Measurements from ENCODE around the gene APOO.

Gene APOO

GRCh38 chrX:23787745-23788118, 120.0 kb downstream of the APOO start:
- no peak overlapping the region for H3K4me2 ChIP-seq (ENCODE audit: insufficient read depth, low read length, poor library complexity, severe bottlenecking)
- H3K23ac ChIP-seq (ENCODE audit: low read depth, low read length, poor library complexity), result no peak overlapping the region
- H3K4me1 ChIP-seq (ENCODE audit: control insufficient read depth in 2 of 2, insufficient read depth in 1 of 2, low read depth in 1 of 2, low read length in 2 of 2), result no peaks in the 10 kb centered on the region
- H2BK5ac ChIP-seq (ENCODE audit: low read length), result no peak overlapping the region
- H3K4ac ChIP-seq (ENCODE audit: low read length), result no peak overlapping the region
- no peaks in the 10 kb centered on the region for H3K27me3 ChIP-seq (ENCODE audit: control insufficient read depth in 3 of 3, insufficient read depth in 3 of 3, low read depth in 1 of 3, low read length in 3 of 3)
- H4K91ac ChIP-seq (ENCODE audit: low read depth, low read length, poor library complexity), result no peak overlapping the region
- DNase-seq (ENCODE audit: low spot score), result no peak
- H2AFZ ChIP-seq (ENCODE audit: low read length), result no peak overlapping the region
- H2BK12ac ChIP-seq (ENCODE audit: low read length), result no peak overlapping the region
- peaks cover 0 to 16% of the 10 kb centered on the region in 2 donors for H3K36me3 ChIP-seq (replicated peaks in 1 of 2; ENCODE audit: control insufficient read depth in 2 of 2, insufficient read depth in 2 of 2, low read length in 2 of 2)
- no peak overlapping the region for H3K27ac ChIP-seq (replicated peaks; ENCODE audit: low read length)
- no peak overlapping the region for H3K14ac ChIP-seq (ENCODE audit: low read length)
- H2AK5ac ChIP-seq (ENCODE audit: low read depth, low read length), result no peak overlapping the region
- no peaks in the 10 kb centered on the region for H3K9me3 ChIP-seq (replicated peaks in 1 of 2; ENCODE audit: control insufficient read depth in 2 of 2, insufficient read depth in 1 of 2, low read depth in 1 of 2, low read length in 2 of 2)
- H2BK15ac ChIP-seq (ENCODE audit: low read length), result no peak overlapping the region
- no peak overlapping the region for H3K18ac ChIP-seq (ENCODE audit: low read length)
- WGBS, 2 donors (ENCODE audit: extremely low coverage in 2 of 2, insufficient read length in 2 of 2, insufficient replicate concordance in 1 of 2), result no CpG with 5 or more reads among the region's 2 CpGs
- H4K8ac ChIP-seq (ENCODE audit: low read depth, low read length), result no peak overlapping the region
- no peak overlapping the region for H2BK120ac ChIP-seq (ENCODE audit: low read depth, low read length)
- H3K79me1 ChIP-seq (ENCODE audit: low read depth, low read length), result no peaks in the 10 kb centered on the region
- no peak overlapping the region for H3K4me3 ChIP-seq (ENCODE audit: low read length in 2 of 2)
- no peak overlapping the region for H3K9ac ChIP-seq (ENCODE audit: low read depth, low read length, poor library complexity)

- H3K27me3 ChIP-seq (ENCODE audit: control insufficient read depth in 3 of 3, insufficient read depth in 3 of 3, low read depth in 1 of 3, low read length in 3 of 3), result no peaks in the 10 kb centered on the region
Measured at GRCh38 chrX:23786268-23786815, 121.4 kb downstream of the APOO start.

DNA sequence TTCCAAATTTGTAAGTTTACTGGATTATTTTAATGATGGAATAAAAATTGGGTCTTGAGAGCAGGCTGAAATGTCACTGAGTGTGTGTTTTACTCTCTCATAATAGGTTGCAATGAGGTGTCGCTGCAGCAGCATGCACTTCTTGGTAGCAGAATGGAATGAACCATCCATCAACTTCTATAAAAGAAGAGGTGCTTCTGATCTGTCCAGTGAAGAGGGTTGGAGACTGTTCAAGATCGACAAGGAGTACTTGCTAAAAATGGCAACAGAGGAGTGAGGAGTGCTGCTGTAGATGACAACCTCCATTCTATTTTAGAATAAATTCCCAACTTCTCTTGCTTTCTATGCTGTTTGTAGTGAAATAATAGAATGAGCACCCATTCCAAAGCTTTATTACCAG, 122.2 kb downstream of the APOO start:
- Histone ChIP-seq H3K4me2 (ENCODE audit: insufficient read depth, low read length, poor library complexity, severe bottlenecking) (no peak overlapping the region), H3K79me1 (ENCODE audit: low read depth, low read length) (no peaks in the 10 kb centered on the region), H3K14ac (ENCODE audit: low read length) (no peak overlapping the region), H3K4me1 (ENCODE audit: control insufficient read depth in 2 of 2, insufficient read depth in 1 of 2, low read depth in 1 of 2, low read length in 2 of 2) (no peaks in the 10 kb centered on the region), H2BK12ac (ENCODE audit: low read length) (no peak overlapping the region), H3K9ac (ENCODE audit: low read depth, low read length, poor library complexity) (no peak overlapping the region), H4K91ac (ENCODE audit: low read depth, low read length, poor library complexity) (no peak overlapping the region), H3K27ac (replicated peaks; ENCODE audit: low read length) (no peak overlapping the region), H3K27me3 (ENCODE audit: control insufficient read depth in 3 of 3, insufficient read depth in 3 of 3, low read depth in 1 of 3, low read length in 3 of 3) (no peaks in the 10 kb centered on the region), H2BK15ac (ENCODE audit: low read length) (no peak overlapping the region), H3K4ac (ENCODE audit: low read length) (no peak overlapping the region), H2AFZ (ENCODE audit: low read length) (no peak overlapping the region), H2BK120ac (ENCODE audit: low read depth, low read length) (no peak overlapping the region), H2BK5ac (ENCODE audit: low read length) (no peak overlapping the region), H3K23ac (ENCODE audit: low read depth, low read length, poor library complexity) (no peak overlapping the region), H4K8ac (ENCODE audit: low read depth, low read length) (no peak overlapping the region), H3K36me3 (replicated peaks in 1 of 2; ENCODE audit: control insufficient read depth in 2 of 2, insufficient read depth in 2 of 2, low read length in 2 of 2) (peaks cover 0 to 16% of the 10 kb centered on the region in 2 donors), H3K18ac (ENCODE audit: low read length) (no peak overlapping the region), H3K9me3 (replicated peaks in 1 of 2; ENCODE audit: control insufficient read depth in 2 of 2, insufficient read depth in 1 of 2, low read depth in 1 of 2, low read length in 2 of 2) (no peaks in the 10 kb centered on the region), H3K4me3 (ENCODE audit: low read length in 2 of 2) (no peak overlapping the region), H2AK5ac (ENCODE audit: low read depth, low read length) (no peak overlapping the region)
- WGBS, 2 donors (ENCODE audit: extremely low coverage in 2 of 2, insufficient read length in 2 of 2, insufficient replicate concordance in 1 of 2), result no CpG with 5 or more reads among the region's 2 CpGs
- no peak for DNase-seq (ENCODE audit: low spot score)

More at GRCh38 chrX:23786268-23786815, 121.4 kb downstream of the APOO start:
- Histone ChIP-seq H3K4me3 (ENCODE audit: low read length in 2 of 2) (no peak overlapping the region), H3K9ac (ENCODE audit: low read depth, low read length, poor library complexity) (no peak overlapping the region), H2BK15ac (ENCODE audit: low read length) (no peak overlapping the region), H2BK120ac (ENCODE audit: low read depth, low read length) (no peak overlapping the region), H3K36me3 (replicated peaks in 1 of 2; ENCODE audit: control insufficient read depth in 2 of 2, insufficient read depth in 2 of 2, low read length in 2 of 2) (peaks cover 0 to 16% of the 10 kb centered on the region in 2 donors), H3K9me3 (replicated peaks in 1 of 2; ENCODE audit: control insufficient read depth in 2 of 2, insufficient read depth in 1 of 2, low read depth in 1 of 2, low read length in 2 of 2) (no peaks in the 10 kb centered on the region), H3K4me2 (ENCODE audit: insufficient read depth, low read length, poor library complexity, severe bottlenecking) (no peak overlapping the region), H2BK5ac (ENCODE audit: low read length) (no peak overlapping the region), H4K8ac (ENCODE audit: low read depth, low read length) (no peak overlapping the region), H3K79me1 (ENCODE audit: low read depth, low read length) (no peaks in the 10 kb centered on the region), H2AK5ac (ENCODE audit: low read depth, low read length) (no peak overlapping the region), H3K4me1 (ENCODE audit: control insufficient read depth in 2 of 2, insufficient read depth in 1 of 2, low read depth in 1 of 2, low read length in 2 of 2) (no peaks in the 10 kb centered on the region), H3K18ac (ENCODE audit: low read length) (no peak overlapping the region), H2BK12ac (ENCODE audit: low read length) (no peak overlapping the region), H3K23ac (ENCODE audit: low read depth, low read length, poor library complexity) (no peak overlapping the region), H2AFZ (ENCODE audit: low read length) (no peak overlapping the region), H3K14ac (ENCODE audit: low read length) (no peak overlapping the region), H3K27ac (replicated peaks; ENCODE audit: low read length) (no peak overlapping the region), H4K91ac (ENCODE audit: low read depth, low read length, poor library complexity) (no peak overlapping the region), H3K4ac (ENCODE audit: low read length) (no peak overlapping the region)
- WGBS, 2 donors (ENCODE audit: extremely low coverage in 2 of 2, insufficient read length in 2 of 2, insufficient replicate concordance in 1 of 2), result no CpG with 5 or more reads among the region's 11 CpGs
- no peak for DNase-seq (ENCODE audit: low spot score)

DNA sequence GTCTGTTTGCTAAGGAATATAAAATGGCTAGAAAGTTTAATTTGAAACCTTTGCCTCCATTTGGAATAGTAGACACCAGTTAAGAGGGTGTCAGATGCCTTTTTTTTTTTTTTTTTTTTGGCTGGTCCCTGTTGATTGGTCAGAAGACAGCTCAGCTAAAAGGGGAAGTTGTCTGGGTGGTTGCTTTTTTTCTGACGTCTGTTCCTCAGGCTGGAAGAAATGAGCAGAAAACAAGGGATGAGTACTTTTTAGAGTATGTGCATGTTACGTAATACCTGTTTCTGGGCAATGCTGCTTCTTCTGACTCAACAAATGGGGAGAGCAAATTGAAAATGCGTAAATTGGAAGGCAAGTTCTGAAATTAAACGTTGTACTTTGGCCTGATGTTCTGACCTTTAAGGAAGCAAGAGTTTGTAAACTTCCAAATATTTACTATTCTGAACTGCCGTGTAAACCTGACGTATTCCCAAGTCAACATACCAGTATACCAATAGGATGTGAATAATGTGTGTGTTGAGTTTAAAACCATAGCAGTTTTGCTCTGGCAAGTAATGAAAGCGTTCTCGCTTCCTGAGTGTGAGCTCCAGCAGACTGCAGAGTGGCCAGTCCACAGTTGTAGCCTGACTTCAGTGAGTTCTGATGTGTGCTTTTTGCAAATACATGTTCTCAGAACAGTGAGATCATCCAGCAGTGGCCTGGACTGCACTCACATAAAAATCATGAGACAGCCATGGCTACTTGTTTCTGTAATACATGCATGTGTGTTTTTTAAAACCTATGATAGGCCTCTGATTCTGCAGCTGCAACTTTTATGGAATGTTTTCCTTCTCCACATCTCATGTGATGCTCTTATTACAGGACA, 123.0 kb downstream of the APOO start:
- Histone ChIP-seq H3K9me3 (replicated peaks in 1 of 2; ENCODE audit: control insufficient read depth in 2 of 2, insufficient read depth in 1 of 2, low read depth in 1 of 2, low read length in 2 of 2) (no peaks in the 10 kb centered on the region), H2BK15ac (ENCODE audit: low read length) (no peak overlapping the region), H3K27me3 (ENCODE audit: control insufficient read depth in 3 of 3, insufficient read depth in 3 of 3, low read depth in 1 of 3, low read length in 3 of 3) (no peaks in the 10 kb centered on the region), H3K4me3 (ENCODE audit: low read length in 2 of 2) (no peak overlapping the region), H3K4ac (ENCODE audit: low read length) (no peak overlapping the region), H3K36me3 (replicated peaks in 1 of 2; ENCODE audit: control insufficient read depth in 2 of 2, insufficient read depth in 2 of 2, low read length in 2 of 2) (peaks cover 0 to 16% of the 10 kb centered on the region in 2 donors), H2AK5ac (ENCODE audit: low read depth, low read length) (no peak overlapping the region), H3K79me1 (ENCODE audit: low read depth, low read length) (no peaks in the 10 kb centered on the region), H3K4me2 (ENCODE audit: insufficient read depth, low read length, poor library complexity, severe bottlenecking) (no peak overlapping the region), H3K18ac (ENCODE audit: low read length) (no peak overlapping the region), H3K23ac (ENCODE audit: low read depth, low read length, poor library complexity) (no peak overlapping the region), H3K9ac (ENCODE audit: low read depth, low read length, poor library complexity) (no peak overlapping the region), H3K27ac (replicated peaks; ENCODE audit: low read length) (no peak overlapping the region), H4K8ac (ENCODE audit: low read depth, low read length) (no peak overlapping the region), H3K14ac (ENCODE audit: low read length) (no peak overlapping the region), H2BK5ac (ENCODE audit: low read length) (no peak overlapping the region), H3K4me1 (ENCODE audit: control insufficient read depth in 2 of 2, insufficient read depth in 1 of 2, low read depth in 1 of 2, low read length in 2 of 2) (no peaks in the 10 kb centered on the region), H2AFZ (ENCODE audit: low read length) (no peak overlapping the region), H2BK120ac (ENCODE audit: low read depth, low read length) (no peak overlapping the region), H2BK12ac (ENCODE audit: low read length) (no peak overlapping the region), H4K91ac (ENCODE audit: low read depth, low read length, poor library complexity) (no peak overlapping the region)
- WGBS, 2 donors (ENCODE audit: extremely low coverage in 2 of 2, insufficient read length in 2 of 2, insufficient replicate concordance in 1 of 2), result no CpG with 5 or more reads among the region's 8 CpGs
- no peak for DNase-seq (ENCODE audit: low spot score)
